ENCODE results near the gene PIAS1. TPM values are rescaled to one million over a fixed set of nuclear protein-coding genes. Genes with fewer than 3 reads are reported as not detected.
"Not testable (repeated sequence)": the region's sequence is repeated elsewhere in the genome, so short reads cannot be mapped to it uniquely, and the experiment has no call there.

Gene PIAS1
- total RNA-seq, 1 experiment from 2014 or later = 29.7 TPM

GRCh38 chr15:68224108-68224507 lies 170.0 kb downstream of the PIAS1 start (continued):
- TF ChIP-seq, protein P1, sequence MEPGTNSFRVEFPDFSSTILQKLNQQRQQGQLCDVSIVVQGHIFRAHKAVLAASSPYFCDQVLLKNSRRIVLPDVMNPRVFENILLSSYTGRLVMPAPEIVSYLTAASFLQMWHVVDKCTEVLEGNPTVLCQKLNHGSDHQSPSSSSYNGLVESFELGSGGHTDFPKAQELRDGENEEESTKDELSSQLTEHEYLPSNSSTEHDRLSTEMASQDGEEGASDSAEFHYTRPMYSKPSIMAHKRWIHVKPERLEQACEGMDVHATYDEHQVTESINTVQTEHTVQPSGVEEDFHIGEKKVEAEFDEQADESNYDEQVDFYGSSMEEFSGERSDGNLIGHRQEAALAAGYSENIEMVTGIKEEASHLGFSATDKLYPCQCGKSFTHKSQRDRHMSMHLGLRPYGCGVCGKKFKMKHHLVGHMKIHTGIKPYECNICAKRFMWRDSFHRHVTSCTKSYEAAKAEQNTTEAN (CRISPR knock-in tag; IDR thresholded peaks at IDR 0.05) = no peak
- no peak for TF ChIP-seq FOXJ3 (CRISPR knock-in tag; IDR thresholded peaks at IDR 0.05; ENCODE audit: borderline replicate concordance)
- TF ChIP-seq MYBL2 (CRISPR knock-in tag; IDR thresholded peaks at IDR 0.05) = no peak
- TF ChIP-seq ZNF121 (CRISPR knock-in tag; IDR thresholded peaks at IDR 0.05) = no peak

DNA sequence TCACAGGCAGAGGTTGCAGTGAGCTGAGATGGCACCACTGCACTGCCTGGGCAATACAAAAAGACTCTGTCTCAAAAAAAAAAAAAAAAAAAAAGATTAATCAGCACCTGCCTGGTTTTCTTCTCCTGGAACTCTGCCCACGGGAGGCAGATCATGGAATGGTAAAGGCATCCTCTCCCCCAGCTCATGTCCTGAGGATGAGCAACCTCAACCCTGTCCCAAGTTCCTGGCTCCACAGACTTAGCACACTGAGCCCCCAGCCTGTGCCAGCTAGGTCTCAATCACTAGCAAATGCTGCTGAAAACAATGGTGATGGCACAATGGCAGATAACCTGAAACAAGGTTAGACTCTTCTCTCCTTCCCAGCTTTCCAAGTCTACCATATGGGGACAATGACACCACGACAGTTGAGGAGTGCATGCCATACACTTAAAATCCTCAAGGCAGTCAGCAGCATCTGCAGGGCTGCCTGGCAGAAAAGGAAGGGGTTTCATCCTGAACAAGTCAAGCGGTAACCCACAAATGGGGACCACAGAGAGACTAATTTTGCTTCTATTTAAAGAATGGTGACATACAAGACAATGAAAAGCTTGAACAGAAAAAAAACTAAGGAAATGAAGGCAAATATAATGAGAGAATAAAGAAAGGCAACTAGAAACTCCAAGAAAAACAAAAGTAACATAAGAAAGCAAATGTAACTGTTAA lies 170.6 kb downstream of the PIAS1 start:
- Mint-ChIP-seq H3K27ac (peak overlapping the region; percentile 54; the same call in 1 of the 2 replicates), H3K9me3 (peaks cover 17% of the 10 kb centered on the region), H3K4me1 (peaks cover 18% of the 10 kb centered on the region), H3K36me3 (peaks cover 39% of the 10 kb centered on the region), H3K4me3 (no peak overlapping the region), H3K27me3 (ENCODE audit: low read depth) (no peaks in the 10 kb centered on the region; the same call in 1 of the 2 replicates)
- DNase-seq (ENCODE audit: low spot score) (no peak), ATAC-seq (no peak)
- CTCF ChIA-PET = interaction anchor here (0.6 to 6.9 kb wide), 4 partner anchors 13 to 448 kb away, joined by 4 to 33 read pairs (median 6); no protein-coding TSS in a partner anchor
- TF ChIP-seq, protein P1 (CRISPR knock-in tag; IDR thresholded peaks at IDR 0.05) = no peak
- POLR2A ChIA-PET = interaction anchor here (1.2 kb wide), 1 partner anchor 14 kb away, joined by 3 read pairs; no protein-coding TSS in a partner anchor

DNA sequence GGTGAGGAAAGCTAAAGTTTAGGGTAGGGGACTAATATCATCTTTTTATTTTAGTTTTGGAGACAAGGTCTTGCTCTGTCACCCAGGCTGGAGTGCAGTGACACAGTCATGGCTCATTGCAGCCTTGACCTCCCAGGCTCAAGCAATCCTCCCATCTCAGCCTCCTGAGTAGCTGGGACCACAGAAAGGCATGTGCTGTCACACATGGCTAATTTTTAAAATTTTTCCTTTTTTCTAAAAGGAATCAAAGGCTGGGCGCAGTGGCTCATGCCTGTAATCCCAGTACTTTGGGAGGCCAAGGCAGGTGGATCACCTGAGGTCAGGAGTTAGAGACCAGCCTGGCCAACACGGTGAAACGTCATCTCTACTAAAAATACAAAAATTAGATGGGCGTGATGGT lies 171.3 kb downstream of the PIAS1 start:
- ChIA-PET CTCF (interaction anchor here (6.9 kb wide), 1 partner anchor 14 kb away, joined by 33 read pairs; no protein-coding TSS in a partner anchor), POLR2A (interaction anchor here (1.2 kb wide), 1 partner anchor 15 kb away, joined by 3 read pairs; no protein-coding TSS in a partner anchor)
- not testable (repeated sequence) for ATAC-seq; H3K27me3 Mint-ChIP-seq (ENCODE audit: low read depth); H3K27ac Mint-ChIP-seq; H3K4me3 Mint-ChIP-seq; DNase-seq (ENCODE audit: low spot score)
- Mint-ChIP-seq H3K36me3 (peaks cover 31% of the 10 kb centered on the region), H3K4me1 (peaks cover 24% of the 10 kb centered on the region), H3K9me3 (peaks cover 17% of the 10 kb centered on the region)

GRCh38 chr15:68227643-68228142 lies 173.6 kb downstream of the PIAS1 start:
- peaks cover 14% of the 10 kb centered on the region for H3K27me3 Mint-ChIP-seq (ENCODE audit: low read depth)
- H3K36me3 Mint-ChIP-seq = peaks cover 19% of the 10 kb centered on the region
- peaks cover 14% of the 10 kb centered on the region for H3K9me3 Mint-ChIP-seq
- no peak for DNase-seq (ENCODE audit: low spot score)
- peak overlapping the region; percentile 93 for H3K4me3 Mint-ChIP-seq
- TF ChIP-seq, protein P2, sequence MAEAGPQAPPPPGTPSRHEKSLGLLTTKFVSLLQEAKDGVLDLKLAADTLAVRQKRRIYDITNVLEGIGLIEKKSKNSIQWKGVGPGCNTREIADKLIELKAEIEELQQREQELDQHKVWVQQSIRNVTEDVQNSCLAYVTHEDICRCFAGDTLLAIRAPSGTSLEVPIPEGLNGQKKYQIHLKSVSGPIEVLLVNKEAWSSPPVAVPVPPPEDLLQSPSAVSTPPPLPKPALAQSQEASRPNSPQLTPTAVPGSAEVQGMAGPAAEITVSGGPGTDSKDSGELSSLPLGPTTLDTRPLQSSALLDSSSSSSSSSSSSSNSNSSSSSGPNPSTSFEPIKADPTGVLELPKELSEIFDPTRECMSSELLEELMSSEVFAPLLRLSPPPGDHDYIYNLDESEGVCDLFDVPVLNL (CRISPR knock-in tag; IDR thresholded peaks at IDR 0.05; ENCODE audit: borderline replicate concordance, low read depth) = no peak
- TF ChIP-seq, protein P3, sequence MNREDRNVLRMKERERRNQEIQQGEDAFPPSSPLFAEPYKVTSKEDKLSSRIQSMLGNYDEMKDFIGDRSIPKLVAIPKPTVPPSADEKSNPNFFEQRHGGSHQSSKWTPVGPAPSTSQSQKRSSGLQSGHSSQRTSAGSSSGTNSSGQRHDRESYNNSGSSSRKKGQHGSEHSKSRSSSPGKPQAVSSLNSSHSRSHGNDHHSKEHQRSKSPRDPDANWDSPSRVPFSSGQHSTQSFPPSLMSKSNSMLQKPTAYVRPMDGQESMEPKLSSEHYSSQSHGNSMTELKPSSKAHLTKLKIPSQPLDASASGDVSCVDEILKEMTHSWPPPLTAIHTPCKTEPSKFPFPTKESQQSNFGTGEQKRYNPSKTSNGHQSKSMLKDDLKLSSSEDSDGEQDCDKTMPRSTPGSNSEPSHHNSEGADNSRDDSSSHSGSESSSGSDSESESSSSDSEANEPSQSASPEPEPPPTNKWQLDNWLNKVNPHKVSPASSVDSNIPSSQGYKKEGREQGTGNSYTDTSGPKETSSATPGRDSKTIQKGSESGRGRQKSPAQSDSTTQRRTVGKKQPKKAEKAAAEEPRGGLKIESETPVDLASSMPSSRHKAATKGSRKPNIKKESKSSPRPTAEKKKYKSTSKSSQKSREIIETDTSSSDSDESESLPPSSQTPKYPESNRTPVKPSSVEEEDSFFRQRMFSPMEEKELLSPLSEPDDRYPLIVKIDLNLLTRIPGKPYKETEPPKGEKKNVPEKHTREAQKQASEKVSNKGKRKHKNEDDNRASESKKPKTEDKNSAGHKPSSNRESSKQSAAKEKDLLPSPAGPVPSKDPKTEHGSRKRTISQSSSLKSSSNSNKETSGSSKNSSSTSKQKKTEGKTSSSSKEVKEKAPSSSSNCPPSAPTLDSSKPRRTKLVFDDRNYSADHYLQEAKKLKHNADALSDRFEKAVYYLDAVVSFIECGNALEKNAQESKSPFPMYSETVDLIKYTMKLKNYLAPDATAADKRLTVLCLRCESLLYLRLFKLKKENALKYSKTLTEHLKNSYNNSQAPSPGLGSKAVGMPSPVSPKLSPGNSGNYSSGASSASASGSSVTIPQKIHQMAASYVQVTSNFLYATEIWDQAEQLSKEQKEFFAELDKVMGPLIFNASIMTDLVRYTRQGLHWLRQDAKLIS (CRISPR knock-in tag; IDR thresholded peaks at IDR 0.05; ENCODE audit: borderline replicate concordance) = no peak
- no peak for TF ChIP-seq ZNF138 (CRISPR knock-in tag; conservative IDR thresholded peaks at IDR 0.05)
- TF ChIP-seq ZNF121 (CRISPR knock-in tag; IDR thresholded peaks at IDR 0.05) = no peak
- no peak for TF ChIP-seq MXD4 (CRISPR knock-in tag; IDR thresholded peaks at IDR 0.05; ENCODE audit: borderline replicate concordance)
- POLR2A ChIA-PET = interaction anchor here (0.6 to 2.6 kb wide), 2 partner anchors 50 to 66 kb away, joined by 4 to 13 read pairs; partner anchors contain the start of gene FEM1B
- CTCF ChIA-PET = interaction anchor here (1.1 to 6.9 kb wide), 3 partner anchors 10 to 16 kb away, joined by 3 to 33 read pairs (median 3); no protein-coding TSS in a partner anchor
- no peak for ATAC-seq
- H3K4me1 Mint-ChIP-seq = peaks cover 28% of the 10 kb centered on the region
- no peak overlapping the region for H3K27ac Mint-ChIP-seq

Data from WTC11 (cell line).